ENCODE data around the gene CLRN3.

- TF ChIP-seq CTCF (IDR thresholded peaks at IDR 0.05) = no peak
- TF ChIP-seq POLR2A (IDR thresholded peaks at IDR 0.05) = no peak
- no peak for TF ChIP-seq POLR2AphosphoS5 (IDR thresholded peaks at IDR 0.05)
These were observed 21.1 kb downstream of the CLRN3 start for GRCh38 chr10:127871631-127872010.

Data from breast epithelium (tissue), 3 donors.